Tibial nerve (tissue), 4 donors: ENCODE data around the gene PTPRO. TPM values are rescaled to one million over a fixed set of nuclear protein-coding genes. Genes with fewer than 3 reads are reported as not detected.

Experiments used
- DNase-seq, 2 donors: peaks; one replicate each; pipeline ENCODE4 v3.0.0-alpha.2; 2019; ENCODE audit warnings: low spot score in 2 of 2
- H3K27ac ChIP-seq, 4 donors: fragments of 200-600 bp; sonication (generic) in 3 of 4; one replicate each; pipeline ENCODE4 v1.5.1; 2017 to 2019; ENCODE audit warnings: mild to moderate bottlenecking in 1 of 4
- H3K27me3 ChIP-seq, 2 donors: fragments of 200-600 bp; sonication (generic) in 1 of 2; one replicate each; pipeline versions ENCODE4 v1.5.1 to v1.6.0; 2017 to 2019
- H3K36me3 ChIP-seq, 3 donors: fragments of 200-600 bp; sonication (generic); one replicate each; pipeline ENCODE4 v1.5.1; 2018 to 2019
- H3K4me1 ChIP-seq, 4 donors: fragments of 200-600 bp; sonication (generic) in 3 of 4; one replicate each; pipeline ENCODE4 v1.5.1; 2017 to 2019
- H3K4me3 ChIP-seq, 4 donors: fragments of 200-600 bp; sonication (generic) in 3 of 4; one replicate each; pipeline ENCODE4 v1.5.1; 2017 to 2019; ENCODE audit warnings: mild to moderate bottlenecking in 1 of 4, moderate library complexity in 1 of 4
- H3K9me3 ChIP-seq, 4 donors: fragments of 200-600 bp; sonication (generic) in 3 of 4; one replicate each; pipeline ENCODE4 v1.5.1; 2017 to 2019
- CTCF ChIP-seq, 5 experiments: fragments of 200-600 bp in 3 of 5; fragments of 450-650 bp in 2 of 5; sonication (generic) in 3 of 5; IDR thresholded peaks; one replicate each; pipeline ENCODE4 v1.5.1; 2016 to 2019; ENCODE audit warnings: antibody characterized with exemption in 5 of 5, mild to moderate bottlenecking in 3 of 5, moderate library complexity in 2 of 5
- EP300 ChIP-seq, 2 donors: sonication (generic); formaldehyde crosslinking; IDR thresholded peaks; one replicate each; pipeline ENCODE4 v1.6.1; 2017; ENCODE audit warnings: antibody characterized with exemption in 2 of 2, mild to moderate bottlenecking in 1 of 2
- POLR2A ChIP-seq, 2 donors: fragments of 450-650 bp; IDR thresholded peaks; one replicate each; pipeline ENCODE4 v1.6.1; 2017; ENCODE audit warnings: antibody characterized with exemption in 2 of 2, mild to moderate bottlenecking in 2 of 2, moderate library complexity in 2 of 2
- WGBS, 2 donors: methylation state at CpG; one replicate each; pipeline ENCODE4 v1.1.5; 2018; 5-methylcytosine and 5-hydroxymethylcytosine counted together
- total RNA-seq, 4 donors: library from RNA; depleted of rRNA; stranded (reverse); fragments of >200 nt; gene quantifications; one replicate each; pipeline ENCODE4 v1.1.0, GENCODE V29; 2016

The PTPRO gene
- total RNA-seq, 4 donors from 2014 or later: 1.3 to 5.1 (median 2.0) TPM

- H3K9me3 ChIP-seq: no peaks in the 10 kb centered on the region
- no peak for TF ChIP-seq CTCF (IDR thresholded peaks at IDR 0.05)
- no peak for TF ChIP-seq POLR2A (IDR thresholded peaks at IDR 0.05)
- TF ChIP-seq EP300 (IDR thresholded peaks at IDR 0.05): no peak
- no peaks in the 10 kb centered on the region for H3K27me3 ChIP-seq
- peak; percentile 19 to 62 for DNase-seq
- WGBS, 2 donors: 78 to 84% methylated on average over 5 of the region's 5 CpGs
- H3K4me3 ChIP-seq: no peak overlapping the region
- no peaks in the 10 kb centered on the region for H3K36me3 ChIP-seq
- peaks cover 0 to 4% (median 0%) of the 10 kb centered on the region in 4 donors for H3K4me1 ChIP-seq
- peak overlapping the region in 3 of 4 donors; percentile 29 to 56 (median 36) for H3K27ac ChIP-seq
These were observed 212.6 kb downstream of the PTPRO start for GRCh38 chr12:15534874-15535273.

DNA sequence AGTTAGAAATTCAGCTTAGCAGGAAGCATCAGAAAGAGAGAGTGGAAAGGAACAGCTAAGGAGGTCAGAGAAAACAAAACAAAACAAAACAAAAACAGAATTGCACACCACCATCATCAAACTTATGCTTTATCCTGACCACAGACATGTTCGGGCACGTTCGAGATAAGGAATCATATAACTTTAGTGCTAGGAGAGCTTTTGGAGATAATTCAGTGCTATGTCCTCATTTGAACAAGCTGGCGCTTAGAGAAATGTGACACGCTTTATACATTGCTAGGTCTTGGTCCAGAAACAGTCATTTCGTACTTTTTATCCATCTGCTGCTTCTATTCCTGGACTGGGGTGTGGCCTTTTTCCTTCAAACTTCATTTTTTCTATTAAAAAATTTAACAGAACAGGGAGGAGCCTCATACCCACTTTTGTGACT is 213.1 kb downstream of the PTPRO start:
- no peak for DNase-seq
- no peak for TF ChIP-seq EP300 (IDR thresholded peaks at IDR 0.05)
- TF ChIP-seq POLR2A (IDR thresholded peaks at IDR 0.05): no peak
- TF ChIP-seq CTCF (IDR thresholded peaks at IDR 0.05): no peak
- Histone ChIP-seq H3K4me1 (peaks cover 0 to 4% (median 0%) of the 10 kb centered on the region in 4 donors), H3K27ac (peak overlapping the region in 3 of 4 donors; percentile 29 to 56 (median 36)), H3K9me3 (no peaks in the 10 kb centered on the region), H3K4me3 (no peak overlapping the region), H3K36me3 (no peaks in the 10 kb centered on the region), H3K27me3 (no peaks in the 10 kb centered on the region)
- 69 to 80% methylated on average over 6 of the region's 6 CpGs for WGBS, 2 donors

GRCh38 chr12:15536446-15536845 is 214.1 kb downstream of the PTPRO start:
- H3K4me1 ChIP-seq: peaks cover 0 to under 1% (median 0%) of the 10 kb centered on the region in 4 donors
- H3K27me3 ChIP-seq: no peaks in the 10 kb centered on the region
- 76 to 80% methylated on average over 4 of the region's 4 CpGs for WGBS, 2 donors
- no peak for DNase-seq
- H3K36me3 ChIP-seq: no peaks in the 10 kb centered on the region
- H3K4me3 ChIP-seq: no peak overlapping the region
- H3K9me3 ChIP-seq: no peaks in the 10 kb centered on the region
- no peak overlapping the region for H3K27ac ChIP-seq
- TF ChIP-seq CTCF (IDR thresholded peaks at IDR 0.05): no peak
- no peak for TF ChIP-seq POLR2A (IDR thresholded peaks at IDR 0.05)
- no peak for TF ChIP-seq EP300 (IDR thresholded peaks at IDR 0.05)

DNA sequence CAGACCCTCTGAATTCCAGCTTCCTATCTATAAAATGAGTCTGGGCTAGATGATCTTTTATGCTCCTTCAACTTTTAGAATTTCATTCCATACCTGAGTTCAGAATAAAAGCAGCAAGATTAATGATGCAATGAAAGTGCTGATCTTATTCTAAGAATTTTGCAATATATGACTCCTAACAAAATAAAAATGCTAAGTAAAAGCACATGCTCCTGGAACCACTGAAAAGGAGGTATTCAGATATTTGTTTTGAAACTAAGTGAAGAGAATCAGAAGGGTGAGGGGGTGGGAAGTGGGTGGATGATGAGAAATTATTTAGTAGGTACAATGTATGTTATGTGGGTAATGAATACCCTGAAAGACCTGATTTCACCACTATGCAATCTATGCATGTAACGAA is 216.6 kb downstream of the PTPRO start:
- no peak overlapping the region for H3K27ac ChIP-seq

DNA sequence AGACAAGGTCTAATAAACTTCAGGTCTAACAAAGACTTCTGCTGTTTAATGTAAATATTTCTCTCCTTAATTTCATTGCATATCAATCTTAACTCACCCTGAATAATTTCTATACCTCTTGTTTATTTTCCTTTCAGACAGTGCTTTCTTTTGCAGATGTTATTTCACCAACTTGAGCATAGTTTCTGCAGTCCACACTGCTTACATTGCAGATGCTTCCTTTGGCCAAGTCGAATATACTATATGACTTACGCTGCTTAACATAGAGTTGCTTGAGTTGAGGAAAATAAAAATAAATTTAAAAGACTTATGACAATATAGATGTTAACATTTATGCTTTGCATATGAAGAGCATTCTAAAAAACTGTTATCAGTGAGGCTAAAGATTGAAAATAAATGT is 217.7 kb downstream of the PTPRO start:
- Histone ChIP-seq H3K9me3 (no peaks in the 10 kb centered on the region), H3K4me1 (no peaks in the 10 kb centered on the region), H3K27ac (no peak overlapping the region), H3K27me3 (no peaks in the 10 kb centered on the region), H3K4me3 (no peak overlapping the region), H3K36me3 (no peaks in the 10 kb centered on the region)
- WGBS, 2 donors: 71 to 75% methylated on average over 2 of the region's 2 CpGs
- DNase-seq: no peak
- TF ChIP-seq POLR2A (IDR thresholded peaks at IDR 0.05): no peak

More for the DNA sequence above, 216.6 kb downstream of the PTPRO start:
- H3K4me1 ChIP-seq: no peaks in the 10 kb centered on the region
- H3K4me3 ChIP-seq: no peak overlapping the region
- H3K9me3 ChIP-seq: no peaks in the 10 kb centered on the region
- DNase-seq: no peak
- no peaks in the 10 kb centered on the region for H3K36me3 ChIP-seq
- no peak for TF ChIP-seq CTCF (IDR thresholded peaks at IDR 0.05)
- no peak for TF ChIP-seq EP300 (IDR thresholded peaks at IDR 0.05)
- no peak for TF ChIP-seq POLR2A (IDR thresholded peaks at IDR 0.05)
- 87 to 88% methylated on average over 1 of the region's 1 CpG for WGBS, 2 donors
- H3K27me3 ChIP-seq: no peaks in the 10 kb centered on the region

DNA sequence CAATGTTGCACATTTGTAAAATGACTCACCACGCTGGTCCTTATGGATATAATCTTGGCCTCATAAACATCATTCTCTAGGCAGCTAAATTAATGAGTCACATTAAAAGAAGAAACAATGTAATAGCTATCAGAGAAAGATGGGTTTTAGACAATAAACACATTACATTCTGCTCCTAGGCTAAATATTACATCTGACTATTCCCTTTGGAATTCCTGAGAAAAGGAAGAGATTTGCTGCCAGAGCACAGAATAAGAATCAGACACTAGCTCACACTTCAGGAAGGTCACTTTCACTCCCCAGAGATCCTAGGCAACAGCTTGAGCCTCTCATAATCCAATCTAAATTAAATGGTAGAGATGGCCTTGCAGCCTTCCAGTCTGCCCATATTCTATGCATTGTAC is 218.2 kb downstream of the PTPRO start:
- Histone ChIP-seq H3K27me3 (no peaks in the 10 kb centered on the region), H3K9me3 (no peaks in the 10 kb centered on the region), H3K4me1 (no peaks in the 10 kb centered on the region), H3K36me3 (no peaks in the 10 kb centered on the region), H3K27ac (no peak overlapping the region), H3K4me3 (no peak overlapping the region)
- DNase-seq: no peak
- 43 to 56% methylated on average over 1 of the region's 1 CpG for WGBS, 2 donors
- TF ChIP-seq CTCF (IDR thresholded peaks at IDR 0.05) (no peak), EP300 (IDR thresholded peaks at IDR 0.05) (no peak), POLR2A (IDR thresholded peaks at IDR 0.05) (no peak)
